ENCODE measurements around the gene SPEF2. TPM values are rescaled to one million over a fixed set of nuclear protein-coding genes. Genes with fewer than 3 reads are reported as not detected.
"Not testable (repeated sequence)": the region's sequence is repeated elsewhere in the genome, so short reads cannot be mapped to it uniquely, and the experiment has no call there.

The SPEF2 gene
- polyA plus RNA-seq, 3 donors: 1.2 to 2.6 (median 1.3) TPM

DNA sequence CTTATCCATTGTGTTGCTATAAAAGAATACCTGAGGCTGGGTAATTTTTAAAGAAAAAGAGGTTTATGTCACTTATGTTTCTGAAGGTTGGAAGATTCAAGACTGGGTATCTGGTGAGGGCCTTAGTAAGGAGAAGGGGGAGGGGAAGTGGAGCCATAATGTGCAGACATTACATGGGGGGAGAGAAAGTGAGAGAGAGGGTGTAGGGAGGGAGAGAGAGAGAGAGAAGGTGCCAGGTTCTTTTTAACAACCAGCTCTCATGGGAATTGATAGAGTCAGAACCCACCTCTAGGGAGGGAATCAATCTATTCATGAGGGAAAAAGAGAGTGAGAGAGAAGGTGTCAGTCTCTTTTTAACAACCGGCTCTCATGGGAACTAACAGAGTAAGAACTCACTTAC is 29.5 kb downstream of the SPEF2 start:
- 90 to 95% (median 95%) methylated on average over 1 of the region's 1 CpG for WGBS, 3 donors
- H3K27ac ChIP-seq (ENCODE audit: low read depth, low read length): no peak overlapping the region

DNA sequence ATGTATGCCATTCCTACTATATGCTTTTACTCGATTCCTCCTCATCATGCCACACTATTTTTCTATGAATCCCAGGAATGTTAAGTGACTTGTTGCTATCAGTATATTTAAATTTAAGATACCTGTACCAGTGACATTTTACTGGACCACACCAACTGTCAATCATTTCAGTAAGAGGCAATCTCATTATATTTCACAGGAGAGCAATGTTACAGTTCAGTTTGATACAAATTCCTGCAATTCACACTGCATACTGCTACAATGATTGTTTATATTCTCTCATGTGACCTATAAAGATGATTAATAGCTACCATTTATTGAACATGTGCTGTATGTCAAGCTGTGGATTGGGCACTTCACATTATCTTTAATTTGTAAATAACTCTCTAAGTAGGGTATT is 30.0 kb downstream of the SPEF2 start:
- H3K27ac ChIP-seq (ENCODE audit: low read depth, low read length): no peak overlapping the region
- WGBS, 3 donors: 95 to 100% (median 100%) methylated on average over 1 of the region's 1 CpG

DNA sequence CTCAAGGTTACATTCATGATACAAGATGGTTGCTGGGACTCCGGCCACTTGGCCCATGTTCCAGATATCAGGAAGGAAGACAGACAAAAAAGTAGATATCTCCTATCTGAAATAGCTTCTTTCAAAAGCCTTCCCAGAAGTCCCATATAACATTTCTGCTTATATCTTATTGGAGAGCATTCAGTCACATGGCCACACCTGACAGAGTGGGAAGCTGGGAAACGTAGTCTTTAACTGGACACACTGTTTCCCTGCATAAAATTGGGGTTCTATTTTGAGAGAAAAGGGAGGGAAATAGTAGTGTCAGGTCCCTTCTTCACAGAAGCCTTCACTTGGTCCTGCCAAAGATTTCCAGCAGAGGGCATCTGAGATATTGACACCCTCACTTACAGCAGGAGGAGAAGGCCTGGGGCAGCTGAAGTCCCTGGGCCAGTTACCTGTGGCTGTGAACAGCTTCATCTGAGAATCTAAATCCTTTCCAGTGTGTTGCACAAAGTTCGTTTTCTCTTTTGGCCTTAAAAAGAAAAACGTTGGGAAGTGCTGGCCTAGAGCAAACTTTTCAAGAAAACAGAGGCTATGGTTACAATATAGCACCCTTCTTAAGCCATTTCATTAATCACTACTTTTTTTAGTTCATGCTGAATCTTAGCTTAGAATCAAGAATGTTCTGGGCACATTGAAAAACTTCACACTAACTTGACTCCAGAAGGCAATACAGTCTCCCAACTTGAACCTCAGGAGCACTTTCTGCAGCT is 33.5 kb downstream of the SPEF2 start:
- WGBS, 3 donors: 43 to 70% (median 58%) methylated on average over 4 of the region's 4 CpGs
- H3K27ac ChIP-seq (ENCODE audit: low read depth, low read length): no peak overlapping the region

DNA sequence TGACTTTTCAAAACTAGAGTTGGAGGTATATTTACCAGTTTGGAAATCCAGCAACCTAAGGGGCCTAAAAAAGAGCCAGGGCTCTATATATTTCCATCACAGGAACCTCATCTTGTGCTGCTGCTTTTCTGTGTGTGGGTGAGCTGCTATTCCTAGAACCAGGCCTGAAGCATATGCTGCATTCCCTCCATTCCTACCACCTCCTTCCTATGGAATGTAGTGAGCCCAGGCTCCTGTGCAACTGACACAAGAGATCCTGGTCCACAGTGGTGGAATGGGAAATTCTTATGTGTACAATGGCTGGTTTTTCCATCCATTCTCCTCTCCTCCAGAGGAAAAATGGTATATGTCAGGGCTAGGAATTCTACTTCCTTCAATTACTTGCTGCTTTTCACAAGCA is 39.1 kb downstream of the SPEF2 start:
- H3K27ac ChIP-seq (ENCODE audit: low read depth, low read length): no peak overlapping the region

DNA sequence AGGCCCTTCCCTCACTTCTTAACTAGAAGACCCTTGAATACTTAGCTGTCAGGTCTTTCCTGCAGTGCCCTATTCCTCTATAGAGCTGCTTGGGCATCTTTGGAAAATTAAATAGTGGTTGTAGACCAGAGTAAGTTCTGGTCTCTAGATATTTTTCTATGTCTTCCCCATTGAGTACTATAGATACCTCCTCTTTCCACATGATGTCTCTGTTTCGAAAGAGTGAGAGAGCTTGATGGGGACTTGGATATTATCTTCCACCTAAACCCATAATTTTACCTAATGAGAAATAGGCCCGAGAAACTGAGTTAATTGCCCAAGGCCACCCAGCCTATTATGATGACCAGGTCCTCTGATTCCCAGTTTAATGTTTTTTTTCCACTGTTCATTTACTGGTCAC is 40.2 kb downstream of the SPEF2 start:
- 85 to 92% (median 90%) methylated on average over 2 of the region's 2 CpGs for WGBS, 3 donors
- H3K27ac ChIP-seq (ENCODE audit: low read depth, low read length): no peak overlapping the region

DNA sequence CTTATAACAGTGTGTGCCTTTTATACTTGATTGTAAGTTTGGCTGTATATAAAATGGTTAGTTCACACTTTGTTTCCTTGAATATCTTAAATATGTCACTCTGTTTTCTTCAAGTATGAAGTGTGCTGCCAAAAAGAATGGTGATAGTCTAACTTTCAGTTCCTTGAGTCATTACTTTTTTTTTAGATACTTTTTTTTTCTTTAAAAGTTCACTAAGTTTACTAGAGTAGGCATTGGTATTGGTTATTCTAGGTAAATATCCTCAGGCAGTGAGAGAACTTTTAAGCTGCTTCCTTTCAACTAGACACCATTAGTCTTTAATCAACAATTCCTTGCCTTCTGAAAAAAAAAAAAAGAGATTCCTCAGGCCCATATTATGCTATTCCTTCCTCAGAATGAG is 41.9 kb downstream of the SPEF2 start:
- no peak overlapping the region for H3K27ac ChIP-seq (ENCODE audit: low read depth, low read length)

DNA sequence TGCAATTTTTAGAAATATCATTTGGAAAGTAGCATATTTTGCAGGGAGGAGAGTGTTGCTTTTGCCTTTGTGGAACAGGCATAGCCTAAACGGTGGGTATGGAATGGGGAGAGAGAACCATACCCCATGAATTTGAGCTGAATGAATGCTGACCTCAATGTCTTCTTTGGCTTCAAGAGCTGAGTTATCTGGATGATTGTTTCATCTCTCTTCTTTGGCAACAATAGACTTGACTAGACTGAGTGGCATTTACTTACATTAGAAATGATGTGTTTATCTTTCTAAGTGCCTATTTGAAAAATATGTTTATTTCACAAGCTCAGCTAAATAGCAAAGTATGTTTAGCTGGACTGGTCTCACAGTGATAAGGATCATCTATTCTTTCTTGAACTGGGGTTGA is 42.8 kb downstream of the SPEF2 start:
- 47 to 72% (median 67%) methylated on average over 1 of the region's 1 CpG for whole genome bisulfite sequencing, 3 donors
- H3K27ac ChIP-seq (ENCODE audit: low read depth, low read length): no peak overlapping the region

DNA sequence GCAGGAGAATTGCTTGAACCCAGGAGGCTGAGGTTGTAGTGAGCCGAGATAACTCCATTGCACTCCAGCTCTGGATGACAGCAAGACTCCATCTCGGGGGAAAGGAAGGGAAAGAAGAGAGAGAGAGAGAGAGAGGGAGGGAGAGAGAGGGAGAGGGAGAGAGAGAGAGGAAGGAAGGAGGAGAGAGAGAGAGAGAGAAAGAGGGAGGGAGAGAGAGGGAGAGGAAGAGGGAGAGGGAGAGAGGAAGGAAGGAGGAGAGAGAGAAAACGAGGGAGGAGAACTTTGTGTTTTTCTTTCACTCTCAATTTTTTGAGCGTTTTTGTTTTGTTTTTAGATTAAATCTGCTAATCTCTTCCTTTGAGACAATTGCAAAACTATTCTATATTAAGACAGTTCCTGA is 46.9 kb downstream of the SPEF2 start:
- WGBS, 3 donors: 50 to 89% (median 60%) methylated on average over 4 of the region's 4 CpGs

DNA sequence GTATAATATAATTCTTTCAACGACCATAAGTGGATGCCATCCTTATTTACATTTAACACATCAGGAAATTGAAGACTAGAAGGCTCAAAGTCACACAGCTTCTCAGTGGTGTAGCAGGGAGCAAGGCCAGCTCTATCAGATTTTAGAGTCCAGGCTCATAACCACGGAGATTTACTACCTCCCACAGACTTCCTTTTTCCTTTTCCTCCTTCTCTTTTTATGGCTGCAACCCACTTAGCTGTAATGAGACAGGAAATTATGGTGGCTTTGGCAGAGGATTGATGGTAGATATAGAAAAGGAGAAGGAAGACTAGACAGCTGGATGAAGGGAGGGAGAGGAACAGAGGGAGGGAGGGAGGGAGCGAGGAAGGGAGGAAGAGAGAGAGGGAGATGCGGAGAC is 47.4 kb downstream of the SPEF2 start:
- H3K27ac ChIP-seq (ENCODE audit: low read depth, low read length): no peak overlapping the region
- 33 to 70% (median 36%) methylated on average over 4 of the region's 4 CpGs for WGBS, 3 donors

More for the DNA sequence above, 46.9 kb downstream of the SPEF2 start:
- no peak overlapping the region for H3K27ac ChIP-seq (ENCODE audit: low read depth, low read length)

DNA sequence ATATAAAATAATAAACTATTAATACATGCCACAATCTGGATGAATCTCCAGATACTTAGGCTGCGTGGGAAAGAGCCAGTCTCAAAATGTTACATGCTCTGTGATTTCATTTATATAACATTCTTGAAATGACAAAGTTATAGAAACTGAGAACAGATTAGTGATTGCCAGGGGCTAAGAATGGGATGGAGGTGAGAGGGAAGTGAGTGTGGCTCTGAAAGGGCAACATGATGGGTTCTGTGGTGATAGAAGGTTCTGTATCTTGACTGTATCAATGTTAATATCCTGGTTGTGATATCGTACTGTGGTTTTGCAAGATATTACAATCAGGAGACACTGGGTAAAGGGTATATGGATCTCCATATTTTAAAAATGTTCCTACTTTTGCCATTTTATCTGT is 50.7 kb downstream of the SPEF2 start:
- H3K27ac ChIP-seq (ENCODE audit: low read depth, low read length): no peak overlapping the region
- WGBS, 3 donors: 88 to 95% (median 92%) methylated on average over 2 of the region's 2 CpGs

DNA sequence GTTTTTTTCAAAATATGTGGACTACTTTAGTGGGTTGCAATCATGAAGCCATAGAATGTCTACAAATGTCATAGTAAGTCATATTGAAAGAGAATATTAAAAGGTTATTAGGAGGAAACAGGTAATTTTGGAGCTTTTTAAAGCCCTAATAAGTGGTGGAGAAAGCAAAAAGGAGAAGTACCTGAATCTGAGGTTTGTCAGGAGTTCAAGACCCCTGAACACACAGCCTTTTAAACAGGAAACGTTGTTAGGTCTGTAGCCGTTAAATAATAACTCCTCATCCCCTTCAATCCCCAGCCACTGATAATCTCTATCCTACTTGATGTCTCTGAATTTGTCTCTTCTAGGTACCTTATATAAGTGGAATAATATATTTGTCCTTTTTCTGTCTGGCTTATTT is 51.1 kb downstream of the SPEF2 start:
- no peak overlapping the region for H3K27ac ChIP-seq (ENCODE audit: low read depth, low read length)
- 56 to 78% (median 65%) methylated on average over 2 of the region's 2 CpGs for WGBS, 3 donors

DNA sequence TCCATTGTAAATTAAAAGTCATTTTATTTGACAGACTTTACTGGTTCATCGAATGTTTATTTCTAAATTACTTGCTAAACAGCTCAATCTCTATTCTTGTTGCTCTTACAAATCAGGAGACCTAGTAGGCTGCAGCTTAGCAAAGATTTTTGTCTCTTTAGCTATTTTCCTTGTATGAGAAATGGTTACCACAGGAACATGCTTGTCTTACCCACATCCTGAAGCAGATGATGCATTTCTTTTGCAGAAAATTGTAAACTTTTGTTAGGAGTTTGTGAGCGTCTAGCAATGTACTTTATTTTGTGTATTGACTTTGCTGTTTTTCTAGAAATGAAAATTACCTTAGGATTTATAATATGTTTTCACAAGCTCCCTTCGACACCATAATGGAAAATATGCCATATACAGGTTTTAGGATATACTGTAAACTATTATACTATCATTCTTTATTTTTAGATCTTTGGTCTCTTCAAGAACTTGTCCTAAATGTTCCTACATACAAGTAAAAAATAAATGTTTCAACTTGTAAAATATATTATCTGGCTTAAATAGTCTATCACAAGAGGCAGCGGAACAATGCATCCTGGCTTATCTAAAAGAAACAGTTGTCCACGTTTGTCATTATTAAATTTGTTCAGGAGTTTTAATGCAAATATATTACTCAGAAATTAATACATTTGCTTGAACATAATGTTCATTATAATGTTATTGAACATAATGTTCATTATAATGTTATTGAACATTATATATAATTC is 54.1 kb downstream of the SPEF2 start:
- WGBS, 3 donors: 64 to 81% (median 66%) methylated on average over 5 of the region's 5 CpGs
- H3K27ac ChIP-seq (ENCODE audit: low read depth, low read length): no peak overlapping the region

DNA sequence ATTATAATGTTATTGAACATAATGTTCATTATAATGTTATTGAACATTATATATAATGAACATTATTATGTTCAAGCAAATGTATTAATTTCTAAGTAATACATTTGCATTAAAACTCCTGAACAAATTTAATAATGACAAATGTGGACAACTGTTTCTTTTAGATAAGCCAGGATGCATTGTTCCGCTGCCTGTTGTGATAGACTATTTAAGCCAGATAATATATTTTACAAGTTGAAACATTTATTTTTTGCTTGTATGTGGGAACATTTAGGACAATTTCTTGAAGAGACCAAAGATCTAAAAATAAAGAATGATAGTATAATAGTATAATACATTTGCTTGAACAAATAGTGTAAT is 54.6 kb downstream of the SPEF2 start:
- not testable (repeated sequence) for H3K27ac ChIP-seq (ENCODE audit: low read depth, low read length)
- WGBS, 3 donors: 91 to 100% (median 92%) methylated on average over 1 of the region's 1 CpG

DNA sequence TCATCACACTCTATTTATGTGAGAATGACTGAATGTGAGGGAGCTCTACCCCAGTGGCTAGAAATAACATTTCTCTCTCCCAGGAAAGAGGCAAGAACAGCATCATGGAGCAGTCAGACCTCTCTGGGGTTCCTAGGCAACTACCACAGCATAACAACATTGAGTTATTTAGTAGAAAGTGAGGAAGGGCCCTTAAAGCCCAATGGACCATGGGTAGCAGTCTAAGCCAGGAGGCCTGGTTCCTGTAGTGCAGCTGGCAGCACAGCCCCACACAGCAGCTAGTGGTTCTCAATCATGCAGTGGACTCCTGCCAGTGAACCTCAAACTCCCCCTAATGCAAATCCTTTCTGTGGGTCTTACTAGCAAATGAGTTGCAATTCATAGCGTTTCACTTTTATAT is 55.3 kb downstream of the SPEF2 start:
- H3K27ac ChIP-seq (ENCODE audit: low read depth, low read length): no peak overlapping the region
- WGBS, 3 donors: 53 to 89% (median 56%) methylated on average over 1 of the region's 1 CpG

DNA sequence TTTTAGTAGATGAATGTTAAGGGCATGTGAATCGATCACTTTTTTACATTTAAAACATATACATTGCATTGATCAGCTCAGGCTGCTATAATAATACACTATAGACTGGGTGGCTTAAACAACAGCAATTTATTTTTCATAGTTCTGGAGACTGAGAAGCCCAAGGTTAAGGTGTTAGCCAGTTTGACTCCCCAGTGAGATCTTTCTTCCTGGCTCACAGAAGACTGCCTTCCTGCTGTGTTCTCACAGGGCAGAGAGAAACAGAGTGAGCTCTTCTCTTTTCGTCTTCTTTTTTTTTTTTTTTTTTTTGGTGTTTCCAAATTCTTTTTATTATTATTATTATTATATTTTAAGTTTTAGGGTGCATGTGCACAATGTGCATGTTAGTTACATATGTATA is 56.4 kb downstream of the SPEF2 start:
- H3K27ac ChIP-seq (ENCODE audit: low read depth, low read length): no peak overlapping the region
- 77 to 92% (median 83%) methylated on average over 2 of the region's 2 CpGs for WGBS, 3 donors

DNA sequence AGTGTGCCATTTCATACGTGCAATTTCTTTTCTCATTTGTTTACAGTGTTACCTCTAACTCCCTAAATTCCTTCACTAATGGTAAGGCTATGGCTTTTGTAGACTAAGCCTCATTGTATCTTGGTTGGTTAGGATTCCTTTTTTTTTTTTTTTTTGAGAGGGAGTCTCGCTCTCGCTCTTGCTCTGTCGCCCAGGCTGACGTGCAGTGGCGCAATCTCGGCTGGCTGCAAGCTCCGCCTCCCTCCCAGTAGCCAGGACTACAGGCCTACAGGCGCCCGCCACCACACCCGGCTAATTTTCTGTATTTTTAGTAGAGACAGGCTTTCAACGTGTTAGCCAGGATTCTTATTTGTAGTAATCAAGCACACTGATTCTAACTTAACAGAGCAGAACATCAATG is 57.7 kb downstream of the SPEF2 start:
- no peak overlapping the region for H3K27ac ChIP-seq (ENCODE audit: low read depth, low read length)
- 91 to 98% (median 96%) methylated on average over 12 of the region's 12 CpGs for WGBS, 3 donors

DNA sequence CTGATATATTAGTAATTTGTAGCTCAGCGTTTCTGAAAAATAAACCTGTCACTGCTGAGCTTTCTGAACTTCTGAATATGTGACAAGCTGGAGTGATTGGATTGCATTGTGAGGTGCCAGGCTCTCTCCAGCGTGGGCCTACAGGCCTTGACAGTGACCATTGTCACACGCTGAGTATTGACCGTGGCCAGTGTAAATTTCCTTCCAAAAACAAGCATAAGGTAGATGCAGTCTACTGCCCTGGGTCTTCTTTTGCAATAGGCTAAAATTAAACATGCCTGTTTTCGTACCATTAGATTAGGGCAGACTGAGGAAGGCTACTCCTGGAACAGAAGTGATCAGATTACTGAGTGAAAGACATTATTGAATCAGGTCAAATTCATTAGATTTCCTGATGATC is 60.2 kb downstream of the SPEF2 start:
- WGBS, 3 donors: 92 to 93% (median 93%) methylated on average over 5 of the region's 5 CpGs

DNA sequence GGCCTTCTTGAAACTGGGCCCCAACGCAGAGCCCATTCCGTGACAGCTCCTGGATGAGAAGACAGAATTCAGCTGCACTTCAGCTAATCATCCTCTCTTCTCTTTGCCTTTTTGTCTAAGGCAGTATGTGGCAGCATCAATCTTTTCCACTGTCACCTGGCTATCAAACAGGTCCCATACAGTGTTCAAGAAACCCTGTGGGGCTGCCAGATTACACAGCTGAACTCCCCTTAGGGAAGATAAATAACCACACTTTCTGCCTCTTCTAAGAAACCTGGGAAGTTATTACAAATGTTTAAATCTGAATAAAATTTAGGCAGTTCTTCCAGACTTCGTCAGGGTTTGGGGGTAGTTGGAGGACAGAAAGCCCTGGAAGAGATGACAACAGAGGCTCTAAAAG is 61.0 kb downstream of the SPEF2 start:
- WGBS, 3 donors: 74 to 84% (median 78%) methylated on average over 3 of the region's 3 CpGs
- no peak overlapping the region for H3K27ac ChIP-seq (ENCODE audit: low read depth, low read length)

More for the DNA sequence above, 60.2 kb downstream of the SPEF2 start:
- no peak overlapping the region for H3K27ac ChIP-seq (ENCODE audit: low read depth, low read length)

DNA sequence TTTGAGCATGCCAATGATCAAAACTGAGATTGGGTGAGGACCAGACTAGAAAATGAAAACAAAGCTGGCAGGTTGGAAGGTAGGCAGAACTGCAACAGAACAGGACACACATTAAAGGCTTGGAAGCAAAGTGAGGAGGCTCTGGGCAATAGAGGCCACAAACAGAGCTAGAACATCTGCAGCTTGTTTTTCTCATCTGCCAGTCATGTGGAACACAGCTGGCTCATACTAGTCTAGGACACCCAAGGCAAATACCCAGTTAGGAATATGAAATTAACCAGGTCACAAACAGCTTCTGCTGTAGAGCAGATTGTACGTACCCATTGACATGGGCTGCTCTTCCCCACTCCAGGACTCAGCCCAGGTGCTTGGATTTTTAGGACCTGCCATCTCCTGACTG is 61.7 kb downstream of the SPEF2 start:
- 88 to 93% (median 92%) methylated on average over 1 of the region's 1 CpG for WGBS, 3 donors

DNA sequence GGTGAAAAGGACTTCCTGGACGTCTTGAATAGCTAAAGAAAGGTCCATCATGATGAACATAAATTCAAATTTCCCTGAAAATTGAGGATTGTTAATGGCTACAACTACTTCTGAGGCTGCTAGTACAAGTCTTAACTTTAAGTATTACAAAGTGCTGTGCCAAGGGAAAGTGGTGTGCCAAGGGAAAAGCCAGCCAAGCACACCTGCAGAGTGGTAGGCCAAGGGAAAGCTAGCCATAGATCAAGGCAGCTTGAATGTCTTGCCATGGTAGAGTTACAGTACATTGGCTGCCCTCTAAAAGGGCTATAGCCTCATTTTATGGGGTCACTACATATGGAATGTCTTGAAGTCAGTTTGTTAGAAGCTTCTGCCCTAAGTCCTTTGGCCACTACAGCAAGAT is 64.2 kb downstream of the SPEF2 start:
- H3K27ac ChIP-seq (ENCODE audit: low read depth, low read length): no peak overlapping the region
- 62 to 75% (median 67%) methylated on average over 1 of the region's 1 CpG for WGBS, 3 donors

More for the DNA sequence above, 61.7 kb downstream of the SPEF2 start:
- no peak overlapping the region for H3K27ac ChIP-seq (ENCODE audit: low read depth, low read length)
